Vagina (tissue), 2 donors: ENCODE measurements around the gene CLEC16A. TPM values are rescaled to one million over a fixed set of nuclear protein-coding genes. Genes with fewer than 3 reads are reported as not detected.
A peak's percentile ranks its signal among the peaks of the same experiment; 100 is the strongest.

Experiments used
- DNase-seq, 2 donors: peaks; one replicate each; pipeline ENCODE4 v3.0.0-alpha.2; 2017; ENCODE audit errors: extremely low spot score in 2 of 2
- H3K27ac ChIP-seq: fragments of 200-600 bp; sonication (generic); one replicate; pipeline ENCODE4 v1.5.1; 2019
- H3K27me3 ChIP-seq: fragments of 200-600 bp; sonication (generic); one replicate; pipeline ENCODE4 v1.5.1; 2019
- H3K36me3 ChIP-seq, 2 donors: fragments of 200-600 bp; sonication (generic); one replicate each; pipeline ENCODE4 v1.5.1; 2017 to 2019
- H3K4me1 ChIP-seq: fragments of 200-600 bp; sonication (generic); one replicate; pipeline ENCODE4 v1.5.1; 2019
- H3K4me3 ChIP-seq, 2 donors: fragments of 200-600 bp; sonication (generic); 1 replicate in 1 of 2; 2 replicates in 1 of 2; pipeline ENCODE4 v1.5.1; 2016 to 2019
- H3K9me3 ChIP-seq: fragments of 200-600 bp; sonication (generic); one replicate; pipeline ENCODE4 v1.5.1; 2019
- POLR2A ChIP-seq, 2 donors: fragments of 450-650 bp; IDR thresholded peaks; one replicate each; pipeline ENCODE4 v1.6.1; 2017; ENCODE audit warnings: antibody characterized with exemption in 2 of 2, mild to moderate bottlenecking in 2 of 2, moderate library complexity in 2 of 2
- POLR2AphosphoS5 ChIP-seq, 2 donors: sonication (generic); formaldehyde crosslinking; IDR thresholded peaks; one replicate each; pipeline ENCODE4 v1.9.0; 2017; ENCODE audit warnings: antibody characterized with exemption in 2 of 2, mild to moderate bottlenecking in 2 of 2, low read depth in 1 of 2; ENCODE audit not compliant: insufficient read depth in 1 of 2
- intact Hi-C: fragments of 100-400 bp; cut with DNase I; formaldehyde crosslinking; loops from one replicate; pipeline ENCODE4 v1.15.1; 2023
- total RNA-seq: library from RNA; depleted of rRNA; stranded (reverse); fragments of >200 nt; gene quantifications from one replicate; pipeline ENCODE4 v1.2.3, GENCODE V29; 2016
- TF ChIP-seq, protein P1 (sequence below), 3 experiments: fragments of 450-650 bp in 2 of 3; fragments of 200-600 bp in 1 of 3; sonication (generic) in 1 of 3; IDR thresholded peaks; one replicate each; pipeline ENCODE4 v1.5.1; 2017 to 2019; ENCODE audit warnings: antibody characterized with exemption in 3 of 3, mild to moderate bottlenecking in 2 of 3, moderate library complexity in 2 of 3

CLEC16A gene
- total RNA-seq, 1 donor from 2014 or later: 21.6 TPM

DNA sequence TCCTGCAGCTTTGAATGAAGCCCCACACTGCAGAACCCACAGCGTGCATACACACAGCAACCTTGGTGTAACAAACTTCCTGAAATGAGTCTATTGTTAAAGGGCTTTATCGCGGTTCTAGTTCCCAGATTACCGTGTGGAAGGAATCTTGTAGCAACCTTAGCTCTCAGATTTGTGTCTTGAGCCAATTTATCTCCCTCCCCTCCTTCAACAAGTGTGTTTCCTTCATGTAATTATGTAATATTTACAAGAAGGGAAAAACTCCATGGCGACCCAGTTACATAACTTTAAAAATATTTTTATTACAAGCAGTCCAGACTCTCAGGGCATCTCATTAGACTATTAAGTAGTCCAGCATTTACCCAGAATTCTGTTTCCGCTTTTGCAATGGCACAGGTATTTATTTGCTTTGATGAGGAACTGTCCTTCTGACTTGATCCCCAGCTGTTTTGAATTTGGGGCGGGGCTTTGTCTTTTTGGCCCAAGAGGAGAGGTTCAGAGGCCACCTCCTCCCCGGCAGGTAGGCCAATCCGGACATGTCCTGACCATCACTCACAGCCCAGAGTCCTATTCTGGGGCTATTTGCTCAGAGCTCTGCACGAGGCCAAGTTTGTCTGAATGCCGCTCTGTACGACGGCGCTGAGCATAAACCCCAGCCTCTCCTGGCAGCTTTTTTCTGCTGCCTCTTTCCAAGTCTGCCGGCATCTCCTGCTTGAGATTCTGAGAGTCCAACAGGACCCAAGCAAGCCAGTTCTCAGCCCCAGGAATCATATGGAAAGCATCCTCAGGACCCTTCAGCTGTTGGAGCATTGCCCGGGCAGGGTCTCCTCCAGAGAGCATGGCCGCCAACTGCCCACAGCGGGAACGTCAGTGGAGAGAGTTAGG is 35.6 kb downstream of the CLEC16A start:
- no peak for TF ChIP-seq POLR2A (IDR thresholded peaks at IDR 0.05)
- TF ChIP-seq POLR2AphosphoS5 (IDR thresholded peaks at IDR 0.05; ENCODE audit: insufficient read depth in 1 of 2, low read depth in 1 of 2): peak; percentile 61 to 88
- TF ChIP-seq, protein P1, sequence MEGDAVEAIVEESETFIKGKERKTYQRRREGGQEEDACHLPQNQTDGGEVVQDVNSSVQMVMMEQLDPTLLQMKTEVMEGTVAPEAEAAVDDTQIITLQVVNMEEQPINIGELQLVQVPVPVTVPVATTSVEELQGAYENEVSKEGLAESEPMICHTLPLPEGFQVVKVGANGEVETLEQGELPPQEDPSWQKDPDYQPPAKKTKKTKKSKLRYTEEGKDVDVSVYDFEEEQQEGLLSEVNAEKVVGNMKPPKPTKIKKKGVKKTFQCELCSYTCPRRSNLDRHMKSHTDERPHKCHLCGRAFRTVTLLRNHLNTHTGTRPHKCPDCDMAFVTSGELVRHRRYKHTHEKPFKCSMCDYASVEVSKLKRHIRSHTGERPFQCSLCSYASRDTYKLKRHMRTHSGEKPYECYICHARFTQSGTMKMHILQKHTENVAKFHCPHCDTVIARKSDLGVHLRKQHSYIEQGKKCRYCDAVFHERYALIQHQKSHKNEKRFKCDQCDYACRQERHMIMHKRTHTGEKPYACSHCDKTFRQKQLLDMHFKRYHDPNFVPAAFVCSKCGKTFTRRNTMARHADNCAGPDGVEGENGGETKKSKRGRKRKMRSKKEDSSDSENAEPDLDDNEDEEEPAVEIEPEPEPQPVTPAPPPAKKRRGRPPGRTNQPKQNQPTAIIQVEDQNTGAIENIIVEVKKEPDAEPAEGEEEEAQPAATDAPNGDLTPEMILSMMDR (IDR thresholded peaks at IDR 0.05): no peak
- peak in 1 of 2 donors; percentile 95 for DNase-seq
- Histone ChIP-seq H3K36me3 (no peaks in the 10 kb centered on the region), H3K27ac (peak overlapping the region; percentile 68), H3K27me3 (no peaks in the 10 kb centered on the region), H3K4me3 (no peak overlapping the region), H3K4me1 (peaks cover 10% of the 10 kb centered on the region), H3K9me3 (no peaks in the 10 kb centered on the region)
- intact Hi-C loops: loop anchor here (10.0 kb wide), 2 partner anchors 55 to 125 kb away; no protein-coding TSS in a partner anchor

DNA sequence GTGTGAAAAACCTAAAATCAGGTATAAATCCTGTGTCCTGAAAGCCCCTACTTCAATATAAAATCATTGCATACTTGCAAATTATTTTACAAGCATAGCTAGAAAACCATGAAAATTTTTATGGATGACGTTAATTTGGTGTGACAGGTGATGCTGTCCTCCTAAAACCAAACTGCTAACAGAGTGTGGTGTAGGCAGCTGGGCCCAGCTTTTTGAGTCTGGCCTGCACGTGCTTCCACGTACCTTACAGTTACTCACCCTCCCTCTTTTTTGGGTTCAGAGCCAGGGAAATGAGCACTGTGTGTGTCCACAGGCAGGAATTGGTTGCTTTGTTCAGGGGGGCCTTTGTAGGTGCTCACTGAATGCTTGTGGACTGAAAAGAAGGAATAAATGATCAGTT is 36.4 kb downstream of the CLEC16A start:
- H3K27ac ChIP-seq: peak overlapping the region; percentile 68
- H3K27me3 ChIP-seq: no peaks in the 10 kb centered on the region
- intact Hi-C loops: loop anchor here (10.0 kb wide), 1 partner anchor 54 kb away; no protein-coding TSS in a partner anchor
- no peak for DNase-seq
- TF ChIP-seq, protein P1 (IDR thresholded peaks at IDR 0.05): no peak
- no peak for TF ChIP-seq POLR2A (IDR thresholded peaks at IDR 0.05)
- TF ChIP-seq POLR2AphosphoS5 (IDR thresholded peaks at IDR 0.05; ENCODE audit: insufficient read depth in 1 of 2, low read depth in 1 of 2): no peak
- H3K4me1 ChIP-seq: peaks cover 10% of the 10 kb centered on the region
- no peaks in the 10 kb centered on the region for H3K9me3 ChIP-seq
- H3K4me3 ChIP-seq: no peak overlapping the region
- no peaks in the 10 kb centered on the region for H3K36me3 ChIP-seq

- DNase-seq: no peak
- Histone ChIP-seq H3K27ac (no peak overlapping the region), H3K4me3 (no peak overlapping the region), H3K4me1 (peaks cover 10% of the 10 kb centered on the region), H3K27me3 (no peaks in the 10 kb centered on the region), H3K36me3 (no peaks in the 10 kb centered on the region), H3K9me3 (no peaks in the 10 kb centered on the region)
- intact Hi-C loops: loop anchor here (10.0 kb wide), 1 partner anchor 53 kb away; no protein-coding TSS in a partner anchor
- TF ChIP-seq POLR2A (IDR thresholded peaks at IDR 0.05): no peak
- TF ChIP-seq, protein P1 (IDR thresholded peaks at IDR 0.05): no peak
- peak in 1 of 2 donors; percentile 51 for TF ChIP-seq POLR2AphosphoS5 (IDR thresholded peaks at IDR 0.05; ENCODE audit: insufficient read depth in 1 of 2, low read depth in 1 of 2)
Observed at GRCh38 chr16:10981697-10982216, 37.4 kb downstream of the CLEC16A start.

DNA sequence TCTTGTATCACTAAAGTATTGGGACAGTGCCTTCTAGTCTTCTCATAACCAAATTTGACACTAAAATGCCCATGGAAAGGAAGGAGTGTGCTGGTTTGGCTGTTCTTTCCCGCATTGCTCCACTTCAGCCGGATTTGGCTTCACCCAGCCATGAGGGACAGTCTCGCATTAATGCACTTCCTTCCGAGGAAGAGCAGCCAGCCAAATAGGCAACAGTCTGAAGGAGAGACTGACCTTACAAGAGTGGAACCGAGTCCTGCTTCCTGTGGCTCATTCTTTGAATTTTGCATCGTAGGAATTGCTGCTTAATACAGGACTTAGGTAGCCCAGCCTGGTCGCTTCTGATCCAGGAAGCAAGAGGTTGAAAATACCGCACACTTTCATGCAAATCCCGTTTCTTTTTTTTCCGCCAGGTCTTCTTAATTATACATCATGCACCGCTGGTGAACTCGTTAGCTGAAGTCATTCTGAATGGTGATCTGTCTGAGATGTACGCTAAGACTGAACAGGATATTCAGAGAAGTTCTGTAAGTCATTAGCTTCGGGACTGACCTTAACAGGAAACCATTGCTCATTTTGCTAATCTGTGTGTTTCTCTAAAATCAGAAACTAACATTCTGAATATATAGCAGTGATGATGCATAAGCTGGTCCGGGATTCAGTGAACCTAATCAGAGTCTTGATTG is 38.2 kb downstream of the CLEC16A start:
- no peaks in the 10 kb centered on the region for H3K27me3 ChIP-seq
- H3K4me3 ChIP-seq: no peak overlapping the region
- H3K36me3 ChIP-seq: no peaks in the 10 kb centered on the region
- no peak overlapping the region for H3K27ac ChIP-seq
- intact Hi-C loops: loop anchor here (10.0 kb wide), 1 partner anchor 52 kb away; no protein-coding TSS in a partner anchor
- no peak for TF ChIP-seq POLR2AphosphoS5 (IDR thresholded peaks at IDR 0.05; ENCODE audit: insufficient read depth in 1 of 2, low read depth in 1 of 2)
- TF ChIP-seq, protein P1 (IDR thresholded peaks at IDR 0.05): no peak
- no peak for TF ChIP-seq POLR2A (IDR thresholded peaks at IDR 0.05)
- H3K4me1 ChIP-seq: peaks cover 10% of the 10 kb centered on the region
- H3K9me3 ChIP-seq: no peaks in the 10 kb centered on the region
- DNase-seq: no peak
